Fibroblast of the aortic adventitia (primary cell): ENCODE data around the gene ACTBL2. TPM values are rescaled to one million over a fixed set of nuclear protein-coding genes. Genes with fewer than 3 reads are reported as not detected.
"Not testable (repeated sequence)": the region's sequence is repeated elsewhere in the genome, so short reads cannot be mapped to it uniquely, and the experiment has no call there.

Experiments used
- DNase-seq: peaks from one replicate; pipeline ENCODE4 v3.0.0-alpha.2; 2010; ENCODE audit warnings: low read depth
- H3K4me3 ChIP-seq: 2 replicates; pipeline ENCODE4 v1.5.1; 2011; ENCODE audit warnings: low read depth, mild to moderate bottlenecking, control low read depth, low read length, moderate library complexity
- CTCF ChIP-seq: IDR thresholded peaks from 2 replicates; pipeline ENCODE4 v1.5.1; 2011; ENCODE audit warnings: mild to moderate bottlenecking, low read length, control low read depth, inconsistent platforms; ENCODE audit not compliant: insufficient read depth
- total RNA-seq: library from RNA; depleted of rRNA; stranded (reverse); fragments of >200 nt; gene quantifications from 2 replicates; pipeline ENCODE4 v1.2.3, GENCODE V29; 2012; ENCODE audit warnings: low replicate concordance

Gene ACTBL2
- total RNA-seq, 1 donor: not detected

GRCh38 chr5:57476601-57477056, 6.0 kb downstream of the ACTBL2 start:
- TF ChIP-seq CTCF: no peak
- H3K4me3 ChIP-seq: no peak overlapping the region
- peak; percentile 69 for DNase-seq

DNA sequence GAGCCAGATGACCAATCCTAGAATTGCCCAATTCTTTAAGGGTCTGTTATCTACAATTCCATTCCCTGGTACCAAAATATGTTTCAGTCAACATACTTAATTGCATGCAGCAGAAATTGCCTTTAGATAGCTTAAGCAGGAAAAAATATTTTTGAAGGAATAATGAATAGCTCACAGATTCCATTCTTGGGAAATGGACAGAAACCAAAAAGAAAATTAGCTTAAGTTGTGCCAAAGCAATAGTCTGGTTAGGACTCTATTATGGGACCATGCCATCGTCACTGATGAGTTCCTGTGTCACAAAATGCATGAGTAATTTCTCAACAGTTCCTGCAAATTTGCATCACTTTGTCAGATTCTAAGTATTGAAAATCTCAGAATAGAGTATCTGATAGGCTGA, 12.3 kb downstream of the ACTBL2 start:
- no peak for TF ChIP-seq CTCF
- DNase-seq: peak; percentile 63
- no peak overlapping the region for H3K4me3 ChIP-seq

DNA sequence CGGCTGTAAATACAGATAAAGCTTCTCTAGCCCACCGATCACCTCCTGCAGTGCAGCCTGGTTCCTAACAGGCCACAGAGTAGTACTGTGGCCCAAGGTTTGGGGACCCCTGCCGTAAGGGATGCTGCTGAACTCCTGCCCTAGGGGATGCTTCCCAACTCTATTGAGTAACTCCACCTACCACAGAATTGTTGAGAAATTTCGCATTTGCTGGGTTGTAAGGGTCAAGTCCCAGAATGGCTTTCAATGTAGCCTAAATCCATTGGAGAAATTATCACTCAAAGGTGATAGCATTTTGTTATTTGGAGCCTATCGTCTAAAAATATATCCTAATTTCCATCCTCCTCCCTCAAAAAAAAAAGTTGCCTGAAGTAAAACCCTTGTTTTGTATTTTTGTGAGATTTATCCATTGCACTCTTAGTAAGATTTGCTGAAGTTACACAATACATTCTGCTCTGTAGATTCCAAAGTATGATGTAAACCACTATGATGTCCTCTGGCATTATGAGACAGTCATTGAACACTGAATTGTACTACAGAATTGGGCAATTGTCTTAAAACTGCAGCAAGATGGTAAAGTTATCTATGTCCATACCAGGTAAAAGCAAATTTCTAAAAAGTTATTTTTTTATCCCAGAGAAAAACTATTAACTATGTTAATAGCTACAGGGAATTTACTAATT, 14.0 kb downstream of the ACTBL2 start:
- H3K4me3 ChIP-seq: no peak overlapping the region
- DNase-seq: peak; percentile 85

GRCh38 chr5:57466544-57466943, 16.1 kb downstream of the ACTBL2 start:
- no peak overlapping the region for H3K4me3 ChIP-seq
- DNase-seq: no peak
- TF ChIP-seq CTCF: no peak

More for the DNA sequence above, 14.0 kb downstream of the ACTBL2 start:
- TF ChIP-seq CTCF: no peak

- DNase-seq, H3K4me3 ChIP-seq: not testable (repeated sequence)
Measured at GRCh38 chr5:57460056-57460455, 22.6 kb downstream of the ACTBL2 start.

- DNase-seq: no peak
Measured at GRCh38 chr5:57458443-57458842, 24.2 kb downstream of the ACTBL2 start.

More at GRCh38 chr5:57458443-57458842, 24.2 kb downstream of the ACTBL2 start:
- no peak for TF ChIP-seq CTCF
- no peak overlapping the region for H3K4me3 ChIP-seq
